Pancreas (tissue), 10 donors: ENCODE results near the gene DUSP14. TPM values are rescaled to one million over a fixed set of nuclear protein-coding genes. Genes with fewer than 3 reads are reported as not detected.

Source experiments
- ATAC-seq, 4 donors: fragments of 200-7000 bp; cut with Tn5 transposase; one replicate each; pipeline versions ENCODE4 v1.8.0 to v1.9.1; 2020; ENCODE audit warnings: mild to moderate bottlenecking in 4 of 4, moderate library complexity in 4 of 4
- DNase-seq, 6 donors: peaks; one replicate each; pipeline ENCODE4 v3.0.0-alpha.2; 2020
- FAIRE-seq: peaks from 2 replicates; lab custom pipeline; 2012; peaks lifted over from hg19 to GRCh38; lab: Jason Lieb, UNC
- H3K27ac ChIP-seq, 4 donors: fragments of 200-600 bp; sonication (generic); 1 replicate in 3 of 4; 2 replicates in 1 of 4; pipeline versions ENCODE4 v1.5.0 to v1.8.0; 2020
- H3K27me3 ChIP-seq, 4 donors: fragments of 200-600 bp; one replicate each; pipeline ENCODE4 v1.8.0; 2021
- H3K36me3 ChIP-seq, 3 donors: fragments of 200-600 bp; sonication (generic) in 1 of 3; one replicate each; pipeline versions ENCODE4 v1.5.0 to v1.8.0; 2020 to 2021
- H3K4me1 ChIP-seq, 3 donors: fragments of 200-600 bp; one replicate each; pipeline ENCODE4 v1.8.0; 2021
- H3K4me3 ChIP-seq, 4 donors: fragments of 200-600 bp; sonication (generic) in 2 of 4; one replicate each; pipeline versions ENCODE4 v1.5.0 to v1.8.0; 2020 to 2021
- H3K9me3 ChIP-seq, 4 donors: fragments of 200-600 bp; one replicate each; pipeline ENCODE4 v1.8.0; 2021
- CTCF ChIP-seq, 4 donors: fragments of 200-600 bp; sonication (generic) in 3 of 4; IDR thresholded peaks; one replicate each; pipeline versions ENCODE4 v1.5.0 to v1.8.0; 2021; ENCODE audit warnings: antibody characterized with exemption in 4 of 4
- WGBS, 2 donors: extraction: QIAGEN DNeasy Blood & Tissue Kit; methylation state at CpG; one replicate each; pipeline ENCODE4 v1.1.7; 2013; 5-methylcytosine and 5-hydroxymethylcytosine counted together
- intact Hi-C, 3 donors: fragments of 100-400 bp; cut with DNase I; formaldehyde crosslinking; loops; one replicate each; pipeline versions ENCODE4 v1.11.1 to v1.14.2; 2022
- polyA plus RNA-seq, 2 donors: library from polyadenylated mRNA; stranded (reverse); fragments of 200-250 nt; gene quantifications; one replicate each; pipeline ENCODE4 v1.2.3, GENCODE V29; 2013
- total RNA-seq, 6 donors: library from RNA; stranded (reverse); fragmentation: NEBNext Ultra II Directional in 4 of 6; extraction: Animal tissue kit (Norgen Biotek cat#: 25700) in 4 of 6; gene quantifications; one replicate each; pipeline versions ENCODE4 v1.2.1 to v1.2.4, GENCODE V29; 2021 to 2023
- donor health status: healthy with polysubstance abuse.
- donor health status: DM: no; HTN: no; CAD: no; lungs with moderate emphysema.
- donor health status: DM: no; HTN: no; CAD: no.
- donor health status: control.
- donor health status: control.
- donor health status: Bipolar disorder and iron deficiency.
- donor health status: DM: yes; HTN: yes; CAD: no.
- donor health status: DM: no; HTN: no; CAD: no.
- donor health status: DM: no; HTN: no; CAD: no.
- donor health status: DM: yes; HTN: yes; CAD: no.

DUSP14 gene
- total and polyA plus RNA-seq, 8 donors: 2.7 to 6.4 (median 4.4) TPM

DNA sequence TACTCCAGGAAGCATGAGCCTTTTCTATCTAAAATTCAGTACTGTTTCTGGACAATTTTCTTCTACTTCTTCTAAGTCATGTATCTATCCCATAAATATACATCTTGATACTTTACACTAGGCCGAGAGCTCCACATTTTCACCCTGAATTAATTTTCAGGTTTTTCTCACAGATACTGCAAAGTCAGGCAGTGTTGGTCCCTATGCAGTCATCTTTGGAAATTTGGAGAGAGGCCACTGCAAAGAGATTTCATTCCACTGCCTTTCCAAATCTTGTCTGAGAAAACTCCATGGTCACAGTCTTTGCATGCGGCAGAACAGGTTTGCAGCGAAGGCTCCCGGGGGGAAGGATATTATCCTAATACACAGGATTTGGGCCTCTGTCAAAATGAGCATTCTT lies 28.2 kb downstream of the DUSP14 start:
- no peak for FAIRE-seq
- H3K4me1 ChIP-seq: no peaks in the 10 kb centered on the region
- no peak overlapping the region for H3K27ac ChIP-seq
- no peak overlapping the region for H3K4me3 ChIP-seq
- H3K36me3 ChIP-seq: peaks cover 0 to 37% (median 15%) of the 10 kb centered on the region in 3 donors
- no peaks in the 10 kb centered on the region for H3K27me3 ChIP-seq
- TF ChIP-seq CTCF (IDR thresholded peaks at IDR 0.05): no peak
- DNase-seq: no peak
- no peaks in the 10 kb centered on the region for H3K9me3 ChIP-seq
- no peak for ATAC-seq
- intact Hi-C loops: no loop called here
- WGBS, 2 donors: 90 to 95% methylated on average over 4 of the region's 4 CpGs

DNA sequence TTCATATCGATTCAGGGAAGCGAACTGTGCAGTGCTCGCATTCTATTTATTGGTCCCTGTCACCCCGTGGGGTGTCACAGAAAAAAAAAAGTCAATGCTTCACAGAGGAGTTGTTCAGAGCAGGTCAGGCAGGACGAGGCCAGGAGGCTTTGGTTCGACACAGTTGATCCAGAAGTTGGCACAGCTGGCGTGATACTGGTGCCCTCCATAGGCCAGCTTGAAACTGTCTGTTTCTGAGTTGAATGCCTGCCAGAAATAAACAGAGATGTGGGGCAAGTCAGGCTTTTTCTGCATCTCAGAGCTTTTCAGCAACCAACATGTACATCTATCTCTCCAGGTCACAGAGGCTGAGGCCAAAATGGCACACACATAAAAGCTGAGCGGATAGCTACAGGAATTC lies 29.1 kb downstream of the DUSP14 start:
- H3K4me3 ChIP-seq: no peak overlapping the region
- H3K27ac ChIP-seq: no peak overlapping the region
- H3K27me3 ChIP-seq: no peaks in the 10 kb centered on the region
- H3K4me1 ChIP-seq: no peaks in the 10 kb centered on the region
- no peaks in the 10 kb centered on the region for H3K9me3 ChIP-seq
- ATAC-seq (peak in 1 of 4 donors; percentile 30), FAIRE-seq (no peak), DNase-seq (no peak)
- intact Hi-C loops: no loop called here
- H3K36me3 ChIP-seq: peaks cover 0 to 37% (median 15%) of the 10 kb centered on the region in 3 donors
- 75 to 83% methylated on average over 8 of the region's 8 CpGs for WGBS, 2 donors
- no peak for TF ChIP-seq CTCF (IDR thresholded peaks at IDR 0.05)

DNA sequence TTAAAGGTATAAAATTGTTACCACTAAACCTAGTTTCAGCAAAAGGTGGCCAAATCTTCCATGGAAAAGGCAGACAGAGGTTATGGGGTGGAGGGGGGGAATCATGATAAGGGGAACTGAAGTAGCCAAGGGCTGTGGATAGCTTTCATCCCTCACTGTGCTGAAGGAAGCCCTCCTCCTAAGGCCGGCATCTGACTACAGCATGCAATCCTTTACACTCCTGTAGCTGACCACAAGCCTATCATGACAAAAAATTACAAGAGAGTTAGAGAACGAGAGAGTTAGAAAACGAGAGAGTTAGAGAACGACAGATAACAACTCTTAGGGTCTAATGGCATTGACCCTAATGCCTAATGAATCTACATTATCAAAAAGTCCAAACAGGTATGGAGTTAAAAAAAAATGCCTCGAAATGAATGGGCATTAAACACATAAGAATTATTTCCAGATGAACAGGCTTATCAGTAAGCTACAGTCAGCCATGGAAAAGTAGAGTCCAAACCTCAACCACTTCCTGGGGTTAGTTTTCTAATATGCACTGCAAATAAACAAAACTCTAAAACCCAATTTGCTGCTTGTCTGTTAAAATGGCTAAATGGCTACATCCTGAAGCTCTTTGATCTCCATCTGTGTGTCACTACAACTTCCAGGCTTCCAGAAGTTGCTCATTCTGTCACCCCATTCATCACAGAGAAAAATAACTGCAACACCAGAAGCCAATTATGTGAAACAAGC lies 29.7 kb downstream of the DUSP14 start:
- DNase-seq: no peak
- Histone ChIP-seq H3K27me3 (no peaks in the 10 kb centered on the region), H3K9me3 (no peaks in the 10 kb centered on the region), H3K4me1 (no peaks in the 10 kb centered on the region), H3K27ac (no peak overlapping the region), H3K36me3 (peaks cover 0 to 37% (median 15%) of the 10 kb centered on the region in 3 donors), H3K4me3 (no peak overlapping the region)
- intact Hi-C loops: no loop called here
- 73 to 84% methylated on average over 5 of the region's 5 CpGs for WGBS, 2 donors
- FAIRE-seq: no peak
- ATAC-seq: no peak
- no peak for TF ChIP-seq CTCF (IDR thresholded peaks at IDR 0.05)

DNA sequence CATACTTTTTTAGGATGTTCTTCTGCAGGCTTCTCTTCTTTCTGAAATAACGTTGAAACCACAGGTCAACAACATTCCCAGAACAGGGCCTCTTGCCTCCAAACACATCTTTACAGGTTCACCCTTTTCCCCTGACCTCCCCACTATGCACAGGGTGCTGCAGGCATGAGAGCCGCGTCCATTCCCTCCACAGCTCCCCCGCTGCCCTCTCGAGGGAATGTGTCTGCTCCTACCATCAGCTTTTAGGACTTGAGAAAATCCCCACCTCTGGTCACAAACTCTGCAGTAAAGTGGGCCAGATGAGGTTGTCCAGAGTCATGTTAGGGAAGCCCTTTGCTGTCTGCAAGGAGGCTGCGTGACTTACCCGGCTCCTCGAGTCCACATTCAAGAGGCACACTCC lies 30.5 kb downstream of the DUSP14 start:
- intact Hi-C loops: no loop called here
- peaks cover 0 to 37% (median 15%) of the 10 kb centered on the region in 3 donors for H3K36me3 ChIP-seq
- no peaks in the 10 kb centered on the region for H3K4me1 ChIP-seq
- no peak overlapping the region for H3K4me3 ChIP-seq
- no peaks in the 10 kb centered on the region for H3K9me3 ChIP-seq
- DNase-seq (no peak), ATAC-seq (no peak), FAIRE-seq (no peak)
- H3K27me3 ChIP-seq: no peaks in the 10 kb centered on the region
- H3K27ac ChIP-seq: no peak overlapping the region
- TF ChIP-seq CTCF (IDR thresholded peaks at IDR 0.05): no peak
- WGBS, 2 donors: 91 to 95% methylated on average over 8 of the region's 8 CpGs

DNA sequence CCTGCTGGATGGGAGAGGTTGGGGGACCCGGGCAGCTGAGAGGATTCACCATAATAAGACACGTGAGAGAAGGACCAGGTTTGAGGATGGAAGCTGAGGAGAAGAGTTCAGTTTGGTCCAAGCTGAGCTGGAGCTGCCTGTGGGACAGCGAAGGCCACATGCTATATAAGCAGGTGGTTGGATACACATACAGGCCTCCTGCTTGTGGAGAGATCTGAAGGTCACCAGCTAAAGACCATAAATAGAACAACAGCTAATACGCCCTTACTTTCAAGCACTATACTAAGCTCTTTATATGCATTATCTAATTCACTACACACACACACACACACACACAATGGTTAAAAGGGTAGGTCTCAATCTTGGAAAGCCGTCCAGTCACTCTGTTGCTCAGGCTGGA lies 32.1 kb downstream of the DUSP14 start:
- DNase-seq: no peak
- TF ChIP-seq CTCF (IDR thresholded peaks at IDR 0.05): no peak
- Histone ChIP-seq H3K4me3 (no peak overlapping the region), H3K36me3 (peaks cover 0 to 37% (median 15%) of the 10 kb centered on the region in 3 donors), H3K4me1 (no peaks in the 10 kb centered on the region), H3K27me3 (no peaks in the 10 kb centered on the region), H3K9me3 (no peaks in the 10 kb centered on the region), H3K27ac (no peak overlapping the region)
- intact Hi-C loops: no loop called here
- FAIRE-seq: no peak
- ATAC-seq: no peak
- WGBS, 2 donors: 89 to 92% methylated on average over 5 of the region's 5 CpGs
